Prostate gland (tissue), 2 donors: ENCODE results near the gene TMEM108. TPM values are rescaled to one million over a fixed set of nuclear protein-coding genes. Genes with fewer than 3 reads are reported as not detected.

ENCODE experiments used
- DNase-seq: peaks from one replicate; pipeline ENCODE4 v3.0.0-alpha.2; 2019; ENCODE audit warnings: low spot score
- H3K27ac ChIP-seq, 2 donors: fragments of 200-600 bp; sonication (generic); 2 replicates each; pipeline ENCODE4 v1.5.1; 2017 to 2019
- H3K27me3 ChIP-seq: fragments of 200-600 bp; sonication (generic); replicated peaks from 2 replicates; pipeline ENCODE4 v1.5.1; 2019; ENCODE audit not compliant: insufficient read depth
- H3K36me3 ChIP-seq, 2 donors: fragments of 200-600 bp; sonication (generic); 1 replicate in 1 of 2; 2 replicates in 1 of 2; pipeline versions ENCODE4 v1.5.1 to v1.8.1; 2017 to 2019
- H3K4me1 ChIP-seq: fragments of 200-600 bp; sonication (generic); replicated peaks from 2 replicates; pipeline ENCODE4 v1.5.1; 2019
- H3K4me3 ChIP-seq, 2 donors: fragments of 200-600 bp; sonication (generic); 2 replicates each; pipeline ENCODE4 v1.5.1; 2017 to 2019
- H3K9me3 ChIP-seq: fragments of 200-600 bp; sonication (generic); 2 replicates; pipeline ENCODE4 v1.5.1; 2017
- POLR2A ChIP-seq: fragments of 450-650 bp; IDR thresholded peaks from one replicate; pipeline ENCODE4 v1.6.1; 2016; ENCODE audit warnings: antibody characterized with exemption, mild to moderate bottlenecking
- POLR2AphosphoS5 ChIP-seq: sonication (generic); formaldehyde crosslinking; IDR thresholded peaks from one replicate; pipeline ENCODE4 v1.6.1; 2017; ENCODE audit warnings: antibody characterized with exemption
- whole genome bisulfite sequencing: methylation state at CpG from one replicate; pipeline ENCODE4 v1.1.5; 2018; 5-methylcytosine and 5-hydroxymethylcytosine counted together
- intact Hi-C: fragments of 100-400 bp; cut with DNase I; formaldehyde crosslinking; loops from one replicate; pipeline ENCODE4 v1.14.2; 2022
- total RNA-seq, 2 donors: library from RNA; depleted of rRNA; stranded (reverse); fragments of >200 nt; gene quantifications; one replicate each; pipeline ENCODE4 v1.1.0, GENCODE V29; 2016
- TF ChIP-seq, protein P1 (sequence below), 4 experiments: fragments of 200-600 bp in 2 of 4; fragments of 450-650 bp in 2 of 4; sonication (generic) in 2 of 4; IDR thresholded peaks; 1 replicate in 3 of 4; 2 replicates in 1 of 4; pipeline ENCODE4 v1.5.1; 2016 to 2019; ENCODE audit warnings: antibody characterized with exemption in 4 of 4, mild to moderate bottlenecking in 2 of 4, moderate library complexity in 2 of 4

Gene TMEM108
- total RNA-seq, 2 donors from 2014 or later, result 8.1 TPM; not detected in 1

DNA sequence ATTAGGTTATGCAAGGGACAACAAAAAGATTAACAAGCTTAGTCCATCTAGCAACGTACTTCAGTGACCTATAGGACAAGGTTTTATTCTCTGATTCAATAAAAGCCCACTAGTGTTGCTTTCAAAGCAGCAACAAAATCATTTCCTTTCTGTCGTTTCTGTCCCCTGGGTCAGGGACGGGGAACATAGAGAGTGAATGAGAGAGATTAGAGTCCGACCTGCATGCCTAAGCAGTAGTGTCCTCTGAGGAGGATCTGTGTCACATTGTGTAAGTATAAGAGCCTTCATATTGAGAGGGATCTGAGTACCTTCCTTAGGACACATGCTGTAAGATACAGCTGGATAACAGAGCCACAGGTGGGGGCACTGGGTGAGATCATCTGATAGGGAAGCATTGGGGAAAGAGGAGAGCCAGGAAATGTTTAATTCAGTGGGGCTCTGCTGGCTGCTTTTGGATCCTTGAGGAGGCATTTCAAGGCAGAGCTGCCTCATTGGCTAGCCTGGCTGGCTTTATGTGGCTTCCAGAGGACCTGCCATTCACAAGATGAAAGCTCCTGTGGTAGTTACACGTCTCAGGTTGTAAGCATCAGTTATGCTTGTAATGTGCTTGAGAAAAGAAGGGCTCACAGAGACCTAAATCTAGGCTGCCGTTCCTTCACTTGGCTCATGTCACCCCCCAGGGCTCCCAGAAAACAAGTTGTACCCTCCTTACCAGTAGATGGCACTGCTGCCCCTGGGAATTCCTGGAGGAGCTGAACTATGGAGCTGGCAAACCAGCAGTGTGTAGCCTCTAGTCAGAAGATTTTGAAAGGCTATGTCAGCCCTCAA, 2.7 kb downstream of the TMEM108 start:
- Histone ChIP-seq H3K4me3 (no peak overlapping the region), H3K36me3 (no peaks in the 10 kb centered on the region), H3K27me3 (no peaks in the 10 kb centered on the region), H3K4me1 (no peaks in the 10 kb centered on the region), H3K9me3 (no peaks in the 10 kb centered on the region), H3K27ac (no peak overlapping the region)
- intact Hi-C loops, result loop anchor here (2.0 to 5.0 kb wide), 2 partner anchors 336 to 381 kb away; no protein-coding TSS in a partner anchor
- TF ChIP-seq, protein P1, sequence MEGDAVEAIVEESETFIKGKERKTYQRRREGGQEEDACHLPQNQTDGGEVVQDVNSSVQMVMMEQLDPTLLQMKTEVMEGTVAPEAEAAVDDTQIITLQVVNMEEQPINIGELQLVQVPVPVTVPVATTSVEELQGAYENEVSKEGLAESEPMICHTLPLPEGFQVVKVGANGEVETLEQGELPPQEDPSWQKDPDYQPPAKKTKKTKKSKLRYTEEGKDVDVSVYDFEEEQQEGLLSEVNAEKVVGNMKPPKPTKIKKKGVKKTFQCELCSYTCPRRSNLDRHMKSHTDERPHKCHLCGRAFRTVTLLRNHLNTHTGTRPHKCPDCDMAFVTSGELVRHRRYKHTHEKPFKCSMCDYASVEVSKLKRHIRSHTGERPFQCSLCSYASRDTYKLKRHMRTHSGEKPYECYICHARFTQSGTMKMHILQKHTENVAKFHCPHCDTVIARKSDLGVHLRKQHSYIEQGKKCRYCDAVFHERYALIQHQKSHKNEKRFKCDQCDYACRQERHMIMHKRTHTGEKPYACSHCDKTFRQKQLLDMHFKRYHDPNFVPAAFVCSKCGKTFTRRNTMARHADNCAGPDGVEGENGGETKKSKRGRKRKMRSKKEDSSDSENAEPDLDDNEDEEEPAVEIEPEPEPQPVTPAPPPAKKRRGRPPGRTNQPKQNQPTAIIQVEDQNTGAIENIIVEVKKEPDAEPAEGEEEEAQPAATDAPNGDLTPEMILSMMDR (IDR thresholded peaks at IDR 0.05), result peak in 3 of 4 experiments; percentile 61 to 73 (median 63)
- no peak for TF ChIP-seq POLR2A
- peak; percentile 68 for DNase-seq
- 26% methylated on average over 6 of the region's 6 CpGs for WGBS

DNA sequence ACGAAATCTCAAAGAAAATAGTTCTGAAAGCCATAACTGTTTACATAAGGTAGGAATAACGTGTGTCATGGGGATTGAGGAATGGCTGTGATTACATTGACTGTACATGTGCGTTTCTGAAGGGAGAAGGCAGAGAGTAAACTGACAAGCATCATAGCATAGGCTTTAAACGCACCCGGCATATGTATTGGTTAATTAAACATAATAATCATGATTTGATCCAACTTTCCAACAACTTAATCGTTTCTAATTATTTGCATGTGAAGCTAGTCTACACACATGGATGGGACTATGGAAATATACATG, 3.3 kb downstream of the TMEM108 start:
- intact Hi-C loops, result loop anchor here (2.0 to 5.0 kb wide), 2 partner anchors 335 to 381 kb away; no protein-coding TSS in a partner anchor
- Histone ChIP-seq H3K27me3 (no peaks in the 10 kb centered on the region), H3K27ac (no peak overlapping the region), H3K4me1 (no peaks in the 10 kb centered on the region), H3K9me3 (no peaks in the 10 kb centered on the region), H3K36me3 (no peaks in the 10 kb centered on the region), H3K4me3 (no peak overlapping the region)
- TF ChIP-seq, protein P1 (IDR thresholded peaks at IDR 0.05), result no peak
- TF ChIP-seq POLR2A, result no peak
- no peak for TF ChIP-seq POLR2AphosphoS5
- DNase-seq, result no peak
- WGBS, result 28% methylated on average over 6 of the region's 6 CpGs

DNA sequence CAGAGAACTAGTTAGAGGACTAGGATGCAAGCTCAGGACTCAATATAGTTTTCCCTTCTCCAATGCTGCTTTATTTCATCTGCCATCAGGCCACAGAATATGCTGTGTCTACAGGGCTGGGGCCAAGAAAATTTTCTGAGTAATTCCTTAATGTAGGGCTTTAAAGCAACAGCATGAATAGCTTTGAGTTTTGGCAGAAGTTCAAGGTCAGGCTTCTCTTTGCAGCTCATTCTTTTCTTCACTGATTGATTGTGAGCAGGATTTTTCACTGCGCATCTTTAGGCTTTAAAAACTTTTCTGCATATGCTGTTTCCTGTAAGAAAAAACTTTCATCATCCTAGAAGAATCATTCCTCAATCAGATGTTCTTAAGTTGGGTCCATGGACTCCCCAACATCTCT, 4.6 kb downstream of the TMEM108 start:
- no peaks in the 10 kb centered on the region for H3K36me3 ChIP-seq
- DNase-seq, result no peak
- no peaks in the 10 kb centered on the region for H3K9me3 ChIP-seq
- intact Hi-C loops, result loop anchor here (5.0 kb wide), 1 partner anchor 380 kb away; no protein-coding TSS in a partner anchor
- H3K27me3 ChIP-seq, result no peaks in the 10 kb centered on the region
- no peaks in the 10 kb centered on the region for H3K4me1 ChIP-seq
- H3K4me3 ChIP-seq, result no peak overlapping the region
- WGBS, result 91% methylated on average over 1 of the region's 1 CpG
- TF ChIP-seq POLR2A (no peak), POLR2AphosphoS5 (no peak)
- TF ChIP-seq, protein P1 (IDR thresholded peaks at IDR 0.05), result no peak
- no peak overlapping the region for H3K27ac ChIP-seq

DNA sequence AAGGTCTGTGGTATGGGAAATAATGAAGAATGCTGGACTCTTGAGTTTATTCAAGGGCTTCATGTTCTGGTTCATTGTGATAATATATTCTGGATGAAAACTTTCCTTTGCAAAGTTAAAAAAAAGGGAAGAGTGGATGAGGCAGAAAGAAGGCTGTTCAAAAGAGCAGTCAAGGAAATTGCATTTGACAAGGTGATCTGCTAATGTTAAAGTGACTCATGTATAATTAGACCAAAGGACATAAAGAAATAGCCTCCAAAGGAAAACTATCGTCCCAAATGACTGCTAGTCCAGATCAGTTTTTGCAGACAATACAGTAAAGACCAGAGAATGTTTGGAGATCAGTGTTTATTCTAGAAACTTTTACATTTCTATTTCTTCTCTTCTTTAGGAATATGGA, 9.8 kb downstream of the TMEM108 start:
- Histone ChIP-seq H3K27me3 (no peaks in the 10 kb centered on the region), H3K9me3 (no peaks in the 10 kb centered on the region), H3K36me3 (no peaks in the 10 kb centered on the region), H3K4me1 (no peaks in the 10 kb centered on the region), H3K4me3 (no peak overlapping the region), H3K27ac (no peak overlapping the region)
- no peak for TF ChIP-seq POLR2A
- no peak for TF ChIP-seq POLR2AphosphoS5
- TF ChIP-seq, protein P1 (IDR thresholded peaks at IDR 0.05), result no peak
- WGBS, result 88% methylated on average over 1 of the region's 1 CpG
- intact Hi-C loops, result no loop called here
- no peak for DNase-seq

DNA sequence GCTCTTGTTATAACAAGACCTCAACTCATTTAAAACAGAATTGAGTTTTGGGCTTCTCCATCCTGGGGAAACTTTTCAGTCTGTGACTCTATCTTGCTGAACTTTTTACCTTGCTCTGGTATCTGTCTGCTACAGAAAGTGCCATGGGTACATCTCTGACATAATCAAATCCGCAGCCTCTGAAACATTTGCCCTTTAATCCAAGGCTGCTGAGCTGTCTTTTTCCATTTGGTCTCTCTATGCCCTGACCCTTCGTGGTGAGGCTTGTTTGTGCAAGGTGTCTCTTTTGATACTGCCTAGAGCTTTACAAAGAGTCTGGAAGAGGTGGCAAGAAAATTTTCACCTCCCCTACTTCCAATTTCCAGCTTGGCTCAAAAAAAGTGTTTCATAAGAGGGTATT, 11.3 kb downstream of the TMEM108 start:
- H3K27me3 ChIP-seq, result no peaks in the 10 kb centered on the region
- intact Hi-C loops, result no loop called here
- 81% methylated on average over 2 of the region's 2 CpGs for WGBS
- H3K27ac ChIP-seq, result no peak overlapping the region
- H3K9me3 ChIP-seq, result no peaks in the 10 kb centered on the region
- DNase-seq, result no peak
- TF ChIP-seq POLR2AphosphoS5 (no peak), POLR2A (no peak)
- TF ChIP-seq, protein P1 (IDR thresholded peaks at IDR 0.05), result no peak
- H3K36me3 ChIP-seq, result no peaks in the 10 kb centered on the region
- H3K4me3 ChIP-seq, result no peak overlapping the region
- no peaks in the 10 kb centered on the region for H3K4me1 ChIP-seq
